HL-60 (cell line): ENCODE results near the gene HCFC1R1.

Experiments used
- DNase-seq, 2 experiments: peaks; one replicate each; pipeline ENCODE4 v3.0.0-alpha.2; 2010 to 2020; ENCODE audit warnings: low read depth in 1 of 2, low spot score in 1 of 2
- H3K27ac ChIP-seq: fragments of 250-450 bp; sonication (Bioruptor Pico); replicated peaks from 2 replicates; pipeline ENCODE4 v1.5.1; 2020; ENCODE audit warnings: mild to moderate bottlenecking, moderate library complexity
- H3K27me3 ChIP-seq: fragments of 250-450 bp; sonication (Bioruptor Pico); 2 replicates; pipeline ENCODE4 v1.5.1; 2021; ENCODE audit warnings: mild to moderate bottlenecking, moderate library complexity; ENCODE audit not compliant: insufficient read depth, poor library complexity, severe bottlenecking
- H3K4me3 ChIP-seq: replicated peaks from 2 replicates; pipeline ENCODE4 v1.5.1; 2011; ENCODE audit warnings: mild to moderate bottlenecking, control low read depth, low read length; ENCODE audit not compliant: insufficient read depth
- GABPA ChIP-seq: IDR thresholded peaks from 2 replicates; pipeline ENCODE4 v1.6.1; 2012; ENCODE audit warnings: low read depth
- POLR2AphosphoS5 ChIP-seq: IDR thresholded peaks from 2 replicates; pipeline ENCODE4 v1.6.1; 2012; ENCODE audit warnings: low read depth
- SPI1 ChIP-seq: IDR thresholded peaks from 2 replicates; pipeline ENCODE4 v1.6.1; 2012; ENCODE audit warnings: low read depth, mild to moderate bottlenecking, borderline replicate concordance
- TF ChIP-seq, protein P1 (sequence below): IDR thresholded peaks from one replicate; pipeline ENCODE4 v1.5.1; 2011; ENCODE audit warnings: low read length, control low read depth, inconsistent platforms; ENCODE audit not compliant: insufficient read depth
- TF ChIP-seq, protein P2 (sequence below): IDR thresholded peaks from 2 replicates; pipeline ENCODE4 v1.6.1; 2012; ENCODE audit warnings: low read depth; ENCODE audit not compliant: insufficient replicate concordance

Gene HCFC1R1

DNA sequence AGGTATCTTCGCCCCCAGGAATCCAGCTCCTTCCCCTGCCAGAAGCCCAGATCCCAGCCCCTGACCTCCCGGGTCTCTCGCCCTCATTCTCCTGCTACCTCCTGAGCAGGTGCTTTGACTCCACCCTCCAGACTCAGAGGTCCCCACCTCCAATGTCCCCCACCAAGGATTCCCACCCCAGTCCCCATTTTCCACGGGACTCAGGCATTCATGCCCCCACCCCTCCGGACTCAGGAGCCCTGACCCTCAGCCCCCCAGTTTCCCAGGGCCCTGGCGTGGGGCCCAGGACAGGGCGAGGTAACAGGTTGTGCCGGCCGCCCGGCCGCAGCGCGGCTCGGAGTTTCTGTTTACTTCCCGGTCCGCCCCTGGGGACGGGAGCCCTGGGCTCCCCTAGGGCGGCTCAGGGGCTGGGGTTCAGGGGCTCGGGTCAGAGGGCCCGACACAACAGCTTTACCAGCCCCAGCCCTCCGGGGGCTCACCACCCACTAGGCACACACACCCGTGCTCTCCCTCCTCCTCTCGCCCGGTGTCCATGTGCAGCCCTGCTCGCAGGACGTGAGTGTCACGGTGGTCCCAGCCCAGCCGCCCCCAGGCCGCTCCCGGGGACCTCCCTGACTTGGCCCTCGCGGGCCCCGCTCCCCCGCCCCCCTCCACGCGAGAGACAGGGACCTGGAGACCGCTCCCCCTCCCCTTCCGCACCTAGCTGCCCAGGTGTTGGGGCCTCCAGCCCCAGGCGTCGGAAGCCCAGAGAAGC, 12.4 kb upstream of the HCFC1R1 start:
- TF ChIP-seq, protein P1, sequence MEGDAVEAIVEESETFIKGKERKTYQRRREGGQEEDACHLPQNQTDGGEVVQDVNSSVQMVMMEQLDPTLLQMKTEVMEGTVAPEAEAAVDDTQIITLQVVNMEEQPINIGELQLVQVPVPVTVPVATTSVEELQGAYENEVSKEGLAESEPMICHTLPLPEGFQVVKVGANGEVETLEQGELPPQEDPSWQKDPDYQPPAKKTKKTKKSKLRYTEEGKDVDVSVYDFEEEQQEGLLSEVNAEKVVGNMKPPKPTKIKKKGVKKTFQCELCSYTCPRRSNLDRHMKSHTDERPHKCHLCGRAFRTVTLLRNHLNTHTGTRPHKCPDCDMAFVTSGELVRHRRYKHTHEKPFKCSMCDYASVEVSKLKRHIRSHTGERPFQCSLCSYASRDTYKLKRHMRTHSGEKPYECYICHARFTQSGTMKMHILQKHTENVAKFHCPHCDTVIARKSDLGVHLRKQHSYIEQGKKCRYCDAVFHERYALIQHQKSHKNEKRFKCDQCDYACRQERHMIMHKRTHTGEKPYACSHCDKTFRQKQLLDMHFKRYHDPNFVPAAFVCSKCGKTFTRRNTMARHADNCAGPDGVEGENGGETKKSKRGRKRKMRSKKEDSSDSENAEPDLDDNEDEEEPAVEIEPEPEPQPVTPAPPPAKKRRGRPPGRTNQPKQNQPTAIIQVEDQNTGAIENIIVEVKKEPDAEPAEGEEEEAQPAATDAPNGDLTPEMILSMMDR: no peak
- TF ChIP-seq GABPA (no peak), SPI1 (no peak), POLR2AphosphoS5 (no peak)
- TF ChIP-seq, protein P2, sequence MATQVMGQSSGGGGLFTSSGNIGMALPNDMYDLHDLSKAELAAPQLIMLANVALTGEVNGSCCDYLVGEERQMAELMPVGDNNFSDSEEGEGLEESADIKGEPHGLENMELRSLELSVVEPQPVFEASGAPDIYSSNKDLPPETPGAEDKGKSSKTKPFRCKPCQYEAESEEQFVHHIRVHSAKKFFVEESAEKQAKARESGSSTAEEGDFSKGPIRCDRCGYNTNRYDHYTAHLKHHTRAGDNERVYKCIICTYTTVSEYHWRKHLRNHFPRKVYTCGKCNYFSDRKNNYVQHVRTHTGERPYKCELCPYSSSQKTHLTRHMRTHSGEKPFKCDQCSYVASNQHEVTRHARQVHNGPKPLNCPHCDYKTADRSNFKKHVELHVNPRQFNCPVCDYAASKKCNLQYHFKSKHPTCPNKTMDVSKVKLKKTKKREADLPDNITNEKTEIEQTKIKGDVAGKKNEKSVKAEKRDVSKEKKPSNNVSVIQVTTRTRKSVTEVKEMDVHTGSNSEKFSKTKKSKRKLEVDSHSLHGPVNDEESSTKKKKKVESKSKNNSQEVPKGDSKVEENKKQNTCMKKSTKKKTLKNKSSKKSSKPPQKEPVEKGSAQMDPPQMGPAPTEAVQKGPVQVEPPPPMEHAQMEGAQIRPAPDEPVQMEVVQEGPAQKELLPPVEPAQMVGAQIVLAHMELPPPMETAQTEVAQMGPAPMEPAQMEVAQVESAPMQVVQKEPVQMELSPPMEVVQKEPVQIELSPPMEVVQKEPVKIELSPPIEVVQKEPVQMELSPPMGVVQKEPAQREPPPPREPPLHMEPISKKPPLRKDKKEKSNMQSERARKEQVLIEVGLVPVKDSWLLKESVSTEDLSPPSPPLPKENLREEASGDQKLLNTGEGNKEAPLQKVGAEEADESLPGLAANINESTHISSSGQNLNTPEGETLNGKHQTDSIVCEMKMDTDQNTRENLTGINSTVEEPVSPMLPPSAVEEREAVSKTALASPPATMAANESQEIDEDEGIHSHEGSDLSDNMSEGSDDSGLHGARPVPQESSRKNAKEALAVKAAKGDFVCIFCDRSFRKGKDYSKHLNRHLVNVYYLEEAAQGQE: no peak
- no peak for DNase-seq
- H3K27ac ChIP-seq: no peak overlapping the region
- H3K27me3 ChIP-seq: peaks cover 51% of the 10 kb centered on the region
- no peak overlapping the region for H3K4me3 ChIP-seq

DNA sequence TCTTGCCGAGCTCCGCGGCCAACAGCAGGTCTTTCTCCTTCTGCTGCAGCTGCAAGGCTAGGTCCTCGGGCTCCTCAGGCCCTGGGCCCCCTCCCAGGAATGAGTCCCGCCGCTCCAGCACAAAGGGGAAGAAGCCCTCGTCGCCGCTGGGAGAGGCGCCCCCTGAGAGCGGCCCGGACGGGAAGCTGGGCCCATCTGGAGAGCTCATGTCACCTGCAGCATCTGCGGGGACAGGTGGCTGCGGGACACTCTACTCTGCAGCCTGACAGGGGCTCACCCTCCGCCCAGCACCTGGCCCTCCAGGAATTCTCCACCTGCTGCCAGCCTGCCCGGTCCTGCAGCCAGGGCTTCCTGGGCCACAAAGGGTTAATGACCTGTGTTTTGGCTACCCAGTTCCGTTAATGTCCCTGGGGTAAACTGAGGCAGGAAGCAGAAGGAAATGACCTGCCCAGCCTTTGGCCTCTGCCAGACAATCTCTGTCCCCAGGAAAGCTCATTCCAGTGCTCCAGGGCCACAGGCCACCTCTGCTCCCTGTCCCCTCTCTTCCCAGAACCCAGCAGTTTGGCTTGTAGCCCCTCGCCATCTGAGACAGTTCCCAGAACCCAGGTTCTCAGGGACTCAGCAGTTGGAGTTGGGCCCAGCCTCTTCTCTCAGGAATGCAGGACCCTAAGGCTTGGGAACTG, 11.7 kb upstream of the HCFC1R1 start:
- peaks cover 53% of the 10 kb centered on the region for H3K27me3 ChIP-seq
- TF ChIP-seq, protein P1: no peak
- no peak for TF ChIP-seq SPI1
- TF ChIP-seq, protein P2: no peak
- TF ChIP-seq GABPA: no peak
- no peak for TF ChIP-seq POLR2AphosphoS5
- no peak overlapping the region for H3K27ac ChIP-seq
- H3K4me3 ChIP-seq: no peak overlapping the region
- DNase-seq: no peak

DNA sequence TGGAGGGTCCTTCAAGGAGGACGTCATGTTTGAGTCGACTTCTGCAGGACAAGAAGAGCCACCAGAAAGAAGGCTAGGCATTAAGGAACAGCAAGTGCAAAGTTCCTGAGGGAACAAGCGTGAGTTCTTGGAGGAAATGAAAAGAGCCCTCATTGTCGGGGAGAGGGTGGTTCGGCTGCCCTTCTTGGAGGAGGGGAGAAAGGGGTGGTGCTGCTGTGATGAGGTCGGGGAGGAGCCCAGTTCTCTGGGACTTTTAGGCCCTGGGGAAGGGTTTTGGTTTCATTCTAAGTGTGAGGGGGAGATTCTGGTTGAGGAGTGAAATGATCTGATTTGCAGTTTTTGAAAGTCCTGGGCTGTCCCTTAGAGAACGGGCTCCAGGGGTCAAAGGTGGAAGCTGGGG, 8.9 kb upstream of the HCFC1R1 start:
- Histone ChIP-seq H3K27ac (no peak overlapping the region), H3K27me3 (peaks cover 51% of the 10 kb centered on the region), H3K4me3 (no peak overlapping the region)
- DNase-seq: no peak
- TF ChIP-seq, protein P2: no peak
- TF ChIP-seq, protein P1: no peak
- no peak for TF ChIP-seq SPI1
- TF ChIP-seq GABPA: no peak
- TF ChIP-seq POLR2AphosphoS5: no peak
